CD8-positive, alpha-beta memory T cell (primary cell): ENCODE results near the gene ACTL6B. TPM values are rescaled to one million over a fixed set of nuclear protein-coding genes. Genes with fewer than 3 reads are reported as not detected.

Experiments
- CTCF ChIA-PET: fragments of 350-600 bp; sonication (Branson Sonifier 250); formaldehyde crosslinking; loops from one replicate; lab custom pipeline; 2021; ENCODE audit warnings: antibody characterized with exemption; lab: Charles Lee
- POLR2A ChIA-PET: fragments of 350-600 bp; sonication (Branson Sonifier 250); formaldehyde crosslinking; loops from one replicate; lab custom pipeline; 2021; ENCODE audit warnings: antibody characterized with exemption; lab: Charles Lee
- DNase-seq, 5 donors: peaks; one replicate each; pipeline versions ENCODE4 v3.0.0 to v3.0.0-alpha.2; 2020 to 2022; ENCODE audit warnings: mixed read lengths in 1 of 5
- H3K27ac ChIP-seq: one replicate; pipeline ENCODE4 v1.7.0; 2013; ENCODE audit warnings: low read depth, mild to moderate bottlenecking, low read length, moderate library complexity
- H3K27me3 ChIP-seq: 2 replicates; pipeline ENCODE4 v1.7.0; 2013; ENCODE audit warnings: low read length, mild to moderate bottlenecking; ENCODE audit not compliant: insufficient read depth, poor library complexity, severe bottlenecking
- H3K36me3 ChIP-seq: 2 replicates; pipeline ENCODE4 v1.7.0; 2013; ENCODE audit warnings: mild to moderate bottlenecking, low read length, moderate library complexity; ENCODE audit not compliant: insufficient read depth
- H3K4me1 ChIP-seq: 2 replicates; pipeline ENCODE4 v1.7.0; 2013; ENCODE audit warnings: mild to moderate bottlenecking, low read length, moderate library complexity; ENCODE audit not compliant: insufficient read depth
- H3K4me3 ChIP-seq: 2 replicates; pipeline ENCODE4 v1.7.0; 2013; ENCODE audit warnings: mild to moderate bottlenecking, low read length
- H3K9me3 ChIP-seq: 2 replicates; pipeline ENCODE4 v1.7.0; 2013; ENCODE audit warnings: mild to moderate bottlenecking, low read length
- H3K27ac Mint-ChIP-seq, 8 donors: one replicate each; pipeline ENCODE4 v1.8.0; 2020 to 2021; ENCODE audit warnings: mixed read lengths in 8 of 8, mild to moderate bottlenecking in 6 of 8, inconsistent platforms in 3 of 8, moderate library complexity in 3 of 8
- H3K27me3 Mint-ChIP-seq, 2 donors: one replicate each; pipeline ENCODE4 v1.8.0; 2020 to 2021; ENCODE audit warnings: mixed read lengths in 2 of 2, mild to moderate bottlenecking in 1 of 2, moderate library complexity in 1 of 2
- H3K36me3 Mint-ChIP-seq, 3 donors: one replicate each; pipeline ENCODE4 v1.8.0; 2020 to 2021; ENCODE audit warnings: mixed read lengths in 3 of 3, inconsistent platforms in 1 of 3, mild to moderate bottlenecking in 1 of 3
- H3K4me1 Mint-ChIP-seq, 3 donors: one replicate each; pipeline ENCODE4 v1.8.0; 2020 to 2021; ENCODE audit warnings: mixed read lengths in 3 of 3, inconsistent platforms in 1 of 3, mild to moderate bottlenecking in 1 of 3
- H3K4me3 Mint-ChIP-seq, 7 donors: one replicate each; pipeline ENCODE4 v1.8.0; 2020 to 2021; ENCODE audit warnings: mixed read lengths in 7 of 7, mild to moderate bottlenecking in 6 of 7, moderate library complexity in 4 of 7, inconsistent platforms in 2 of 7
- H3K9me3 Mint-ChIP-seq, 5 donors: one replicate each; pipeline ENCODE4 v1.8.0; 2020 to 2022; ENCODE audit warnings: mixed read lengths in 5 of 5, mild to moderate bottlenecking in 3 of 5, moderate library complexity in 2 of 5, inconsistent platforms in 1 of 5
- polyA plus RNA-seq: library from polyadenylated mRNA; unstranded; fragments of 300-500 nt; fragmentation: Illumina TruSeq; gene quantifications from one replicate; pipeline ENCODE4 v1.2.3, GENCODE V29; 2021
- total RNA-seq, 2 experiments: library from RNA; stranded (reverse); gene quantifications; one replicate each; pipeline ENCODE4 v1.2.3, GENCODE V29; 2021

The ACTL6B gene
- total and polyA plus RNA-seq, 3 experiments from 2014 or later = not detected

DNA sequence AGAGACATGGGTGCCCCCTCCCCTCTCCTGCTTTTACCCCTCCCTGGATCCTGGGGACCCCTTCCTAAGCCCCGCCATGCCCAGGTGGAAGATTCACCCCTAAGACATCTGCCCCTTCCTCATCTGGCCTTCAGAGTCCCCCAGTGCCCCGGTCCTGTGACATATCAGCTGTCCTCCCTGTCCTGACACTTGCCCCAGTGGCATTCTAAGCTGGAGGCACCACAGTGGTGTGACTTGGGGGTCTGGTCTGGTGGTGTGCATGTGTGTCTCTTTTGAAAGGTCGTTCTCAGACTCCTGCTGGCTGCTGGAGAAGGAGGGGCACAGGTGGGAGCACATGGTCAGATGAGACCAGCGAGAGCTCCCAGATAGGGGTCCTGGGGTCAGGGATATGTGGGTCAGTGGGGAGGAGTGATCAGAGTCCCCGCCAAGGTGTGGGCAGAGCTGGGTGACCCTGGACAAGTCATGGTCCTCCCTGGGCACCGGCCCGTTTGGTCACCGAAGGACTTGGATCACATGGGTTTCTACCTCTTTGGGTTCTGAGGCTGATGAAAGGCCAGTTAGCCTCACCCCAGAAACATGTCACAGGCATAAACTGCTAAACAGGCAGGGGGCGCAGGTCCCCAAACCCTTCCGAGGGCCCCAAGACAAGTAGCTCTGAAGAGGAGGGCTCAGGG is 14.3 kb downstream of the ACTL6B start:
- Mint-ChIP-seq H3K4me3 (no peak overlapping the region), H3K4me1 (no peaks in the 10 kb centered on the region), H3K36me3 (no peaks in the 10 kb centered on the region), H3K9me3 (no peaks in the 10 kb centered on the region), H3K27ac (no peak overlapping the region), H3K27me3 (peaks cover 6 to 10% of the 10 kb centered on the region in 2 donors)
- ChIA-PET POLR2A (no interaction called here), CTCF (interaction anchor here (1.0 kb wide), 2 partner anchors 8 to 9 kb away, joined by 3 to 5 read pairs; no protein-coding TSS in a partner anchor)
- no peak overlapping the region for H3K4me3 ChIP-seq
- H3K27me3 ChIP-seq = no peaks in the 10 kb centered on the region
- H3K9me3 ChIP-seq = no peaks in the 10 kb centered on the region
- no peaks in the 10 kb centered on the region for H3K36me3 ChIP-seq
- no peaks in the 10 kb centered on the region for H3K4me1 ChIP-seq
- H3K27ac ChIP-seq = peak overlapping the region; percentile 61
- DNase-seq = no peak

DNA sequence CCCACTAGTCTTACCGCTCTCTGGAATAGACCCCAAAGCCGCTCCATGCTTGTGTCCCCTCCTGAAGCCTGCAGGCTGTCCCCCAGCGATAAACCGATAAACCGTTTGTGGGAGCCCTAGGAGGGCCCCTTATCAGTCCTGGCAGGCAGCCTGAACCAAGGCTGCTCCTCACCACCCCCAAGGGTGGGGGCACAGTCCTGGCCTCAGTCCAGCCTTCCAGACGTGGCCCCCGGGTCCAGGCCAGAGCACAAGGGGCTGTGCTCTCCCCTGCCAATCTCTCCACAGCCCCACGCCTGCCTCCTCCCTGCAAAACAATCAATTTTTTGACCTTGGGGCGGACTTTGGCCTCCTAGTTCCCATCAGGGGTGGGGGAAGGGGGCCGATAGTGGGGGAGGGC is 14.8 kb downstream of the ACTL6B start, which contains the start of gene TFR2:
TSS of gene TFR2 (minus strand) at position 90 of the 397 bp plus-strand sequence. CDS start at position 47, 43 bp downstream.
- DNase-seq = no peak
- ChIA-PET POLR2A (no interaction called here), CTCF (interaction anchor here (1.0 kb wide), 1 partner anchor 9 kb away, joined by 5 read pairs; no protein-coding TSS in a partner anchor)
- peak within 1 kb of the TSS; percentile 73 for H3K27ac ChIP-seq
- H3K9me3 ChIP-seq = no peaks in the 10 kb centered on the region
- no peaks in the 10 kb centered on the region for H3K4me1 ChIP-seq
- no peaks in the 10 kb centered on the region for H3K36me3 ChIP-seq
- no peaks in the 10 kb centered on the region for H3K36me3 Mint-ChIP-seq
- H3K27me3 Mint-ChIP-seq = peaks cover 3 to 13% of the 10 kb centered on the region in 2 donors
- no peaks in the 10 kb centered on the region for H3K27me3 ChIP-seq
- no peak within 1 kb of the TSS for H3K4me3 ChIP-seq
- H3K4me3 Mint-ChIP-seq = no peak within 1 kb of the TSS
- H3K9me3 Mint-ChIP-seq = no peaks in the 10 kb centered on the region
- no peak within 1 kb of the TSS for H3K27ac Mint-ChIP-seq
- H3K4me1 Mint-ChIP-seq = no peaks in the 10 kb centered on the region

- no peaks in the 10 kb centered on the region for H3K36me3 Mint-ChIP-seq
- H3K27ac Mint-ChIP-seq = no peak overlapping the region
- H3K36me3 ChIP-seq = no peaks in the 10 kb centered on the region
- ChIA-PET POLR2A (no interaction called here), CTCF (no interaction called here)
- no peaks in the 10 kb centered on the region for H3K4me1 ChIP-seq
- H3K9me3 Mint-ChIP-seq = no peaks in the 10 kb centered on the region
- no peaks in the 10 kb centered on the region for H3K27me3 ChIP-seq
- no peaks in the 10 kb centered on the region for H3K4me1 Mint-ChIP-seq
- no peak overlapping the region for H3K4me3 Mint-ChIP-seq
- H3K9me3 ChIP-seq = no peaks in the 10 kb centered on the region
- H3K27me3 Mint-ChIP-seq = peaks cover 0 to 11% of the 10 kb centered on the region in 2 donors
- DNase-seq = no peak
- H3K27ac ChIP-seq = peak overlapping the region; percentile 73
- no peak overlapping the region for H3K4me3 ChIP-seq
Measured at GRCh38 chr7:100640517-100641440, 15.5 kb downstream of the ACTL6B start.

GRCh38 chr7:100639995-100640516 is 16.2 kb downstream of the ACTL6B start:
- CTCF ChIA-PET = no interaction called here

DNA sequence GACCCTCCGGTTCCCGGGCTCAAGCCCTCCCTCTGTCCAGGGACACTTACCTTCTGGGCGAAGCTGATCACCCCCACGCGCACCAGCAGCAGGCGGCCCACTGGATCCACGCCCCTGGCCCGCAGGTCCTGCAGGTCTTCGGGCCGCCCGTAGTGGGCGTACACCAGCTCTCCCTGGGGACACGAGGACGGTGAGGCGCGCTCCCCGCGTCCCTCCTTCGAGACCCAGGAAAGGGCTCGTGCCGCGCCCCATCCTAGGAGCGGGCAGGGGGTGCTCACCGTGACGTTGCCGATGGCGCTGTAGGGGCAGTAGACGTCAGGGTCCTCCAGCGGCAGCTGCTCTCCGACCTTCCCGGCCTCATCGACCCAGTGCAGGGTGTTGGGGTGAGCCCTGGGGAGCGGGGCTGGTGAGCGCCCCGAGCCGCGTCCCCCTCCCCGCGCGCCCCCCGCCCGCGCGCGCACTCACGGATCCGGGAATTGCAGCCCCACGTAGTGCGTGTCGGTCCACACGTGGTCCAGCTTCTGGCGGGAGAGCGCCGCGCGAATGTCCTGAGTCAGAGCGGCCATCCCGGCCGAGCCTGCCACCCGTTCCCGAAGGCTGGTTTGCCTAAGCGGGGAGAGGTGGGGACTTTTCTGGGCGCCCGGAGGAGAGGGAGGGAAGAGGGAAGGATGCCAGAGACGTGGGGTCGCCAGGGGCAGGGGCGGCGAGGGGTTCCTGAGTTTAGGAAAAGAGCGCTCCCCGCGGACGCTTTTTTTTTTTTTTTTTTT is 23.1 kb downstream of the ACTL6B start:
- H3K4me3 Mint-ChIP-seq = peak overlapping the region; percentile 83 to 94 (median 85)
- H3K27ac Mint-ChIP-seq = peak overlapping the region; percentile 41 to 90 (median 82)
- peaks cover 14 to 29% (median 25%) of the 10 kb centered on the region in 3 donors for H3K4me1 Mint-ChIP-seq
- Histone ChIP-seq H3K36me3 (no peaks in the 10 kb centered on the region), H3K27me3 (no peaks in the 10 kb centered on the region), H3K9me3 (no peaks in the 10 kb centered on the region), H3K4me3 (peak overlapping the region; percentile 66), H3K27ac (no peak overlapping the region), H3K4me1 (peaks cover 6% of the 10 kb centered on the region)
- peaks cover 2 to 3% of the 10 kb centered on the region in 2 donors for H3K27me3 Mint-ChIP-seq
- ChIA-PET POLR2A (interaction anchor here (0.5 to 1.1 kb wide), 6 partner anchors 21 to 83 kb away, joined by 3 to 8 read pairs (median 4); partner anchors contain the start of genes MOSPD3 and POP7), CTCF (interaction anchor here (0.7 to 4.6 kb wide), 27 partner anchors 9 to 562 kb away, joined by 3 to 41 read pairs (median 4); partner anchors contain the start of genes FBXO24, GIGYF1, GNB2 and LRCH4)
- peak; percentile 34 to 75 (median 50) for DNase-seq
- peaks cover 0 to 1% (median 0%) of the 10 kb centered on the region in 5 donors for H3K9me3 Mint-ChIP-seq
- H3K36me3 Mint-ChIP-seq = peaks cover 0 to 1% (median 0%) of the 10 kb centered on the region in 3 donors

More at GRCh38 chr7:100639995-100640516, 16.2 kb downstream of the ACTL6B start:
- no peaks in the 10 kb centered on the region for H3K4me1 ChIP-seq
- H3K27ac Mint-ChIP-seq = peak overlapping the region in 1 of 8 donors; percentile 33
- no peaks in the 10 kb centered on the region for H3K36me3 ChIP-seq
- no peak overlapping the region for H3K4me3 Mint-ChIP-seq
- no peak for DNase-seq
- no peaks in the 10 kb centered on the region for H3K4me1 Mint-ChIP-seq
- H3K9me3 ChIP-seq = no peaks in the 10 kb centered on the region
- H3K4me3 ChIP-seq = no peak overlapping the region
- H3K27ac ChIP-seq = peak overlapping the region; percentile 73
- peaks cover 0 to 8% of the 10 kb centered on the region in 2 donors for H3K27me3 Mint-ChIP-seq
- H3K36me3 Mint-ChIP-seq = no peaks in the 10 kb centered on the region
- H3K27me3 ChIP-seq = no peaks in the 10 kb centered on the region
- POLR2A ChIA-PET = no interaction called here
- H3K9me3 Mint-ChIP-seq = no peaks in the 10 kb centered on the region

- Mint-ChIP-seq H3K27me3 (peaks cover 0 to 2% of the 10 kb centered on the region in 2 donors), H3K4me1 (peaks cover 26 to 52% (median 47%) of the 10 kb centered on the region in 3 donors), H3K36me3 (peaks cover 0 to 1% (median 0%) of the 10 kb centered on the region in 3 donors), H3K4me3 (no peak overlapping the region), H3K27ac (peak overlapping the region in 7 of 8 donors; percentile 15 to 66 (median 35)), H3K9me3 (peaks cover 0 to 1% (median 0%) of the 10 kb centered on the region in 5 donors)
- H3K9me3 ChIP-seq = no peaks in the 10 kb centered on the region
- H3K4me1 ChIP-seq = peaks cover 22% of the 10 kb centered on the region
- H3K27ac ChIP-seq = no peak overlapping the region
- ChIA-PET CTCF (interaction anchor here (1.4 to 1.7 kb wide), 4 partner anchors 9 to 76 kb away, joined by 3 to 9 read pairs (median 5); partner anchors contain the start of genes MOSPD3 and POP7), POLR2A (interaction anchor here (1.5 kb wide), 1 partner anchor 18 kb away, joined by 4 read pairs; the partner anchor contains the start of gene MOSPD3)
- H3K27me3 ChIP-seq = no peaks in the 10 kb centered on the region
- no peak for DNase-seq
- no peak overlapping the region for H3K4me3 ChIP-seq
- no peaks in the 10 kb centered on the region for H3K36me3 ChIP-seq
Measured at GRCh38 chr7:100630066-100630465, 26.2 kb downstream of the ACTL6B start.
